ENCODE results near the gene CCDC149. TPM values are rescaled to one million over a fixed set of nuclear protein-coding genes. Genes with fewer than 3 reads are reported as not detected.

Gene CCDC149
- total RNA-seq, 1 donor from 2014 or later: 16.7 TPM

- intact Hi-C loops (cut with DNase I): loop anchor here (10.0 kb wide), 2 partner anchors 61 to 319 kb away; no protein-coding TSS in a partner anchor
- peak overlapping the region in 1 of 2 donors; percentile 7 for H3K4me3 ChIP-seq
- TF ChIP-seq POLR2A (IDR thresholded peaks at IDR 0.05) (no peak), POLR2AphosphoS5 (IDR thresholded peaks at IDR 0.05; ENCODE audit: insufficient read depth in 1 of 2, low read depth in 1 of 2) (no peak), CTCF (IDR thresholded peaks at IDR 0.05) (no peak)
These were observed 118.8 kb downstream of the CCDC149 start for GRCh38 chr4:24794051-24794450.

GRCh38 chr4:24793219-24794005 is 119.4 kb downstream of the CCDC149 start:
- DNase-seq (ENCODE audit: extremely low spot score in 2 of 2): no peak
- H3K4me3 ChIP-seq: no peak overlapping the region
- H3K27me3 ChIP-seq: no peaks in the 10 kb centered on the region
- H3K36me3 ChIP-seq: no peaks in the 10 kb centered on the region
- no peaks in the 10 kb centered on the region for H3K9me3 ChIP-seq
- H3K27ac ChIP-seq: peak overlapping the region; percentile 79
- TF ChIP-seq POLR2A (IDR thresholded peaks at IDR 0.05) (no peak), CTCF (IDR thresholded peaks at IDR 0.05) (no peak), POLR2AphosphoS5 (IDR thresholded peaks at IDR 0.05; ENCODE audit: insufficient read depth in 1 of 2, low read depth in 1 of 2) (no peak)
- intact Hi-C loops (cut with DNase I): loop anchor here (10.0 kb wide), 2 partner anchors 61 to 319 kb away; no protein-coding TSS in a partner anchor
- H3K4me1 ChIP-seq: peaks cover 29% of the 10 kb centered on the region

More at GRCh38 chr4:24794051-24794450, 118.8 kb downstream of the CCDC149 start:
- no peaks in the 10 kb centered on the region for H3K36me3 ChIP-seq
- peak overlapping the region; percentile 79 for H3K27ac ChIP-seq
- no peaks in the 10 kb centered on the region for H3K27me3 ChIP-seq
- peaks cover 29% of the 10 kb centered on the region for H3K4me1 ChIP-seq
- no peak for DNase-seq (ENCODE audit: extremely low spot score in 2 of 2)
- H3K9me3 ChIP-seq: no peaks in the 10 kb centered on the region

GRCh38 chr4:24792552-24792951 is 120.3 kb downstream of the CCDC149 start:
- H3K36me3 ChIP-seq: no peaks in the 10 kb centered on the region
- no peaks in the 10 kb centered on the region for H3K9me3 ChIP-seq
- no peaks in the 10 kb centered on the region for H3K27me3 ChIP-seq
- intact Hi-C loops (cut with DNase I): loop anchor here (10.0 kb wide), 2 partner anchors 62 to 318 kb away; no protein-coding TSS in a partner anchor
- no peak overlapping the region for H3K27ac ChIP-seq
- peaks cover 29% of the 10 kb centered on the region for H3K4me1 ChIP-seq
- TF ChIP-seq CTCF (IDR thresholded peaks at IDR 0.05) (no peak), POLR2AphosphoS5 (IDR thresholded peaks at IDR 0.05; ENCODE audit: insufficient read depth in 1 of 2, low read depth in 1 of 2) (no peak), POLR2A (IDR thresholded peaks at IDR 0.05) (no peak)
- H3K4me3 ChIP-seq: no peak overlapping the region
- DNase-seq (ENCODE audit: extremely low spot score in 2 of 2): no peak

- TF ChIP-seq POLR2A (IDR thresholded peaks at IDR 0.05) (no peak), POLR2AphosphoS5 (IDR thresholded peaks at IDR 0.05; ENCODE audit: insufficient read depth in 1 of 2, low read depth in 1 of 2) (no peak), CTCF (IDR thresholded peaks at IDR 0.05) (no peak)
- Histone ChIP-seq H3K4me3 (no peak overlapping the region), H3K27ac (no peak overlapping the region), H3K4me1 (peaks cover 20% of the 10 kb centered on the region), H3K27me3 (no peaks in the 10 kb centered on the region), H3K36me3 (no peaks in the 10 kb centered on the region), H3K9me3 (no peaks in the 10 kb centered on the region)
- intact Hi-C loops (cut with DNase I): loop anchor here (10.0 kb wide), 2 partner anchors 64 to 316 kb away; no protein-coding TSS in a partner anchor
- DNase-seq (ENCODE audit: extremely low spot score in 2 of 2): no peak
These were observed 121.8 kb downstream of the CCDC149 start for GRCh38 chr4:24791043-24791442.

- no peak overlapping the region for H3K27ac ChIP-seq
- H3K4me3 ChIP-seq: no peak overlapping the region
- H3K27me3 ChIP-seq: no peaks in the 10 kb centered on the region
- TF ChIP-seq CTCF (IDR thresholded peaks at IDR 0.05) (no peak), POLR2A (IDR thresholded peaks at IDR 0.05) (no peak), POLR2AphosphoS5 (IDR thresholded peaks at IDR 0.05; ENCODE audit: insufficient read depth in 1 of 2, low read depth in 1 of 2) (no peak)
- DNase-seq (ENCODE audit: extremely low spot score in 2 of 2): no peak
- intact Hi-C loops (cut with DNase I): no loop called here
- no peaks in the 10 kb centered on the region for H3K36me3 ChIP-seq
- peaks cover 32% of the 10 kb centered on the region for H3K4me1 ChIP-seq
- H3K9me3 ChIP-seq: no peaks in the 10 kb centered on the region
These were observed 129.3 kb downstream of the CCDC149 start for GRCh38 chr4:24783506-24783905.

All from vagina (tissue), 2 donors.